ENCODE data around the gene NCK1. TPM values are rescaled to one million over a fixed set of nuclear protein-coding genes. Genes with fewer than 3 reads are reported as not detected.

The NCK1 gene
- total and polyA plus RNA-seq, 9 of the 15 experiments (the other 6 are each of a cell fraction or from before 2014, with no cell fraction given), result 17.3 to 30.5 (median 25.0) TPM

- TF ChIP-seq ARID3A (IDR thresholded peaks at IDR 0.05; ENCODE audit: borderline replicate concordance, low read depth, low read length), result no peak
- no peak for TF ChIP-seq ZNF444 (CRISPR knock-in tag; IDR thresholded peaks at IDR 0.05)
- no peak for TF ChIP-seq OTX1 (CRISPR knock-in tag; IDR thresholded peaks at IDR 0.05)
- no peak for TF ChIP-seq CHD7 (IDR thresholded peaks at IDR 0.05; ENCODE audit: low read depth, low read length)
- no peak for TF ChIP-seq SIX5 (IDR thresholded peaks at IDR 0.05; ENCODE audit: borderline replicate concordance in 1 of 2, insufficient read depth in 1 of 2, low read depth in 1 of 2, low read length in 2 of 2)
- TF ChIP-seq TAL1 (IDR thresholded peaks at IDR 0.05), result no peak
- TF ChIP-seq SLC30A9 (CRISPR knock-in tag; IDR thresholded peaks at IDR 0.05), result no peak
- peak; percentile 62 for TF ChIP-seq L3MBTL2 (IDR thresholded peaks at IDR 0.05)
- TF ChIP-seq SMARCB1 (IDR thresholded peaks at IDR 0.05; ENCODE audit: insufficient read length, low read depth), result no peak
- TF ChIP-seq ZBED1 (IDR thresholded peaks at IDR 0.05), result no peak
- 0 out of 2 replicates have a peak, but pooled peaks have one; percentile 13 for TF ChIP-seq POLR2G (IDR thresholded peaks at IDR 0.05; ENCODE audit: low read depth, low read length)
- no peak for TF ChIP-seq EZH2 (IDR thresholded peaks at IDR 0.05; ENCODE audit: borderline replicate concordance, low read depth, low read length)
- no peak for TF ChIP-seq SRSF7 (optimal IDR thresholded peaks at IDR 0.05; ENCODE audit: low read depth, low read length)
- TF ChIP-seq ZFX (CRISPR knock-in tag; IDR thresholded peaks at IDR 0.05), result peak; percentile 64; the same call in 1 of the 2 replicates
- TF ChIP-seq YY1 (IDR thresholded peaks at IDR 0.05; ENCODE audit: borderline replicate concordance in 1 of 3, control insufficient read depth in 1 of 3, extremely low read depth in 1 of 3, insufficient read depth in 3 of 3, insufficient read length in 1 of 3, insufficient replicate concordance in 2 of 3, low read depth in 1 of 3, low read length in 2 of 3), result peak in 1 of 3 experiments; percentile 55
- no peak for TF ChIP-seq BDP1 (IDR thresholded peaks at IDR 0.05; ENCODE audit: insufficient read depth, insufficient read length)
These were observed 42.6 kb upstream of the NCK1 start (continued) for GRCh38 chr3:136819392-136819730.
